C4-2B (cell line): ENCODE measurements around the gene TGFB3.

ENCODE experiments used
- H3K27ac ChIP-seq: fragments of 450-650 bp; 2 replicates; pipeline ENCODE4 v1.5.1; 2017
- CTCF ChIP-seq: fragments of 450-650 bp; conservative IDR thresholded peaks from 2 replicates; pipeline ENCODE4 v1.5.1; 2017; ENCODE audit warnings: mild to moderate bottlenecking
- ZFX ChIP-seq: fragments of 450-650 bp; IDR thresholded peaks from 2 replicates; pipeline ENCODE4 v1.6.1; 2017

The TGFB3 gene

GRCh38 chr14:75979648-75980565 is 1.9 kb downstream of the TGFB3 start:
- no peak overlapping the region for H3K27ac ChIP-seq
- TF ChIP-seq CTCF (peak; percentile 29), ZFX (no peak)

GRCh38 chr14:75979071-75979571 is 2.7 kb downstream of the TGFB3 start:
- TF ChIP-seq ZFX (no peak), CTCF (peak; percentile 66)
- H3K27ac ChIP-seq = no peak overlapping the region

- H3K27ac ChIP-seq = no peak overlapping the region
- TF ChIP-seq CTCF (no peak), ZFX (no peak)
Measured at GRCh38 chr14:75978249-75978731, 3.5 kb downstream of the TGFB3 start.

GRCh38 chr14:75977582-75977943 is 4.2 kb downstream of the TGFB3 start:
- TF ChIP-seq CTCF (no peak), ZFX (no peak)
- H3K27ac ChIP-seq = no peak overlapping the region

GRCh38 chr14:75976826-75977581 is 4.8 kb downstream of the TGFB3 start:
- no peak for TF ChIP-seq CTCF
- no peak for TF ChIP-seq ZFX
- H3K27ac ChIP-seq = no peak overlapping the region

- no peak for TF ChIP-seq CTCF
- H3K27ac ChIP-seq = no peak overlapping the region
Measured at GRCh38 chr14:75972801-75973421, 8.9 kb downstream of the TGFB3 start.
